T-cell (primary cell): Measurements from ENCODE around the gene TUBG2. TPM values are rescaled to one million over a fixed set of nuclear protein-coding genes. Genes with fewer than 3 reads are reported as not detected.

ENCODE experiments used
- ATAC-seq, 4 experiments: fragments of 200-7000 bp in 3 of 4; fragments of 150-1000 bp in 1 of 4; cut with Tn5 transposase; replicated peaks in 1 of 4; 1 replicate in 3 of 4; 2 replicates in 1 of 4; pipeline ENCODE4 v1.10.0; 2021; ENCODE audit warnings: moderate library complexity in 3 of 4, mild to moderate bottlenecking in 2 of 4, moderate number of reproducible peaks in 1 of 4
- CTCF ChIA-PET, 2 donors: fragments of 300-600 bp; sonication (Branson Sonifier 250); formaldehyde crosslinking; loops; one replicate each; lab custom pipeline; 2022; ENCODE audit warnings: antibody characterized with exemption in 2 of 2; lab: Charles Lee
- POLR2A ChIA-PET, 2 donors: fragments of 300-600 bp; sonication (Branson Sonifier 250); formaldehyde crosslinking; loops; one replicate each; lab custom pipeline; 2022; ENCODE audit warnings: antibody characterized with exemption in 2 of 2; lab: Charles Lee
- DNase-seq, 35 experiments: peaks; one replicate each; pipeline versions ENCODE4 v3.0.0 to v3.0.0-alpha.2; 2013 to 2023
- H3K27ac ChIP-seq: one replicate; pipeline ENCODE4 v1.5.1; 2013; ENCODE audit warnings: low read length
- H3K27me3 ChIP-seq, 2 experiments: replicated peaks in 1 of 2; 1 replicate in 1 of 2; 2 replicates in 1 of 2; pipeline versions ENCODE4 v1.6.1 to v1.7.0; 2013; ENCODE audit warnings: low read length in 1 of 2, mixed read lengths in 1 of 2; ENCODE audit not compliant: control insufficient read depth in 2 of 2, insufficient read depth in 2 of 2; ENCODE audit errors: extremely low read depth in 1 of 2
- H3K36me3 ChIP-seq, 2 donors: 1 replicate in 1 of 2; 2 replicates in 1 of 2; pipeline versions ENCODE4 v1.6.1 to v1.7.0; 2013; ENCODE audit warnings: low read length in 1 of 2; ENCODE audit not compliant: control insufficient read depth in 2 of 2, insufficient read depth in 1 of 2; ENCODE audit errors: extremely low read depth in 1 of 2
- H3K4me1 ChIP-seq, 2 experiments: 1 replicate in 1 of 2; 2 replicates in 1 of 2; pipeline versions ENCODE4 v1.6.1 to v1.7.0; 2013; ENCODE audit warnings: low read length in 2 of 2, mixed read lengths in 1 of 2; ENCODE audit not compliant: insufficient read depth in 2 of 2, control insufficient read depth in 1 of 2; ENCODE audit errors: extremely low read depth in 1 of 2
- H3K4me3 ChIP-seq, 2 donors: 1 replicate in 1 of 2; 2 replicates in 1 of 2; pipeline versions ENCODE4 v1.5.1 to v1.7.0; 2013; ENCODE audit warnings: mild to moderate bottlenecking in 2 of 2, low read length in 1 of 2, moderate library complexity in 1 of 2; ENCODE audit not compliant: control insufficient read depth in 1 of 2; ENCODE audit errors: extremely low read depth in 1 of 2
- H3K9me3 ChIP-seq: 2 replicates; pipeline ENCODE4 v1.7.0; 2013
- H3K27ac Mint-ChIP-seq, 2 donors: one replicate each; pipeline ENCODE4 v1.8.0; 2020 to 2021; ENCODE audit warnings: mild to moderate bottlenecking in 2 of 2, mixed read lengths in 2 of 2
- H3K27me3 Mint-ChIP-seq, 2 donors: one replicate each; pipeline ENCODE4 v1.8.0; 2021 to 2022; ENCODE audit warnings: mixed read lengths in 2 of 2
- H3K36me3 Mint-ChIP-seq: one replicate; pipeline ENCODE4 v1.8.0; 2021; ENCODE audit warnings: mixed read lengths
- H3K4me1 Mint-ChIP-seq, 3 donors: one replicate each; pipeline ENCODE4 v1.8.0; 2020 to 2022; ENCODE audit warnings: mixed read lengths in 3 of 3, mild to moderate bottlenecking in 1 of 3
- H3K4me3 Mint-ChIP-seq, 3 donors: one replicate each; pipeline ENCODE4 v1.8.0; 2020 to 2022; ENCODE audit warnings: mild to moderate bottlenecking in 3 of 3, mixed read lengths in 3 of 3, moderate library complexity in 3 of 3
- H3K9me3 Mint-ChIP-seq, 3 donors: one replicate each; pipeline ENCODE4 v1.8.0; 2020 to 2022; ENCODE audit warnings: mixed read lengths in 3 of 3
- WGBS: methylation state at CpG from one replicate; pipeline ENCODE4 v1.1.5; 2013; ENCODE audit warnings: missing lambda C conversion rate; ENCODE audit not compliant: insufficient coverage; 5-methylcytosine and 5-hydroxymethylcytosine counted together
- total RNA-seq, 35 experiments: library from RNA in 6 of 35; stranded (reverse) in 6 of 35; fragments of 120-200 nt in 1 of 35; gene quantifications; one replicate each; pipeline versions ENCODE4 v1.2.1 to v1.2.4 and lab custom pipeline; 2013 to 2026

TUBG2 gene
- total RNA-seq, 5 donors from 2014 or later (not counting 1 experiment from before 2014, with no cell fraction given): 13.7 to 22.3 (median 20.5) TPM

DNA sequence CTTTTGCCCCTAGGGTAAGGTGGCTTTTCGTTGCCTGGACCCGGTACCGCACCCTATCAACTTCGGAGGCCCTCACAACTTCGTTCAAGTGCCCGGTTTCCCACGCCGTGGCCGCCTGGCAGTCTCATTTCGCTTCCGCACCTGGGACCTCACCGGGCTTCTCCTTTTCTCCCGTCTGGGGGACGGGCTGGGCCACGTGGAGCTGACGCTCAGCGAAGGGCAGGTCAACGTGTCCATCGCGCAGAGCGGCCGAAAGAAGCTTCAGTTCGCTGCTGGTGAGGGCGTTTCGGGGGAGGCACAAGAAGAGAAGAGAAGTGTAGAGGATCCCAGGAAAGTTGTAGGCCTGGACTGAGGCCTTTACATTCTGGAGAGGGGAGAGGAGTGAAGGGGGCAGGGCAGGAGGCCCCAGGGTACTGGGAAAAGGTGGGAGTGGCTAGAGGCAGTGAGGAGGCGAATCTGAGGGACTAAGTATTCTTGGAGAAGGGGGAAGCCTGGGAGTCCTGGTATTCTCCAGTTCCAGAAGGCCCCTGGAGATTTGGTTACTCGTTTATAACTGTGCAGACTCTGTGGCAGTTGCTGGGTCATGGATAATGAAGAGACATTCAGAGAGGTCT lies 28.7 kb downstream of the TUBG2 start:
- H3K4me1 ChIP-seq: peaks cover 0 to 11% of the 10 kb centered on the region in 2 experiments
- peaks cover 0 to 17% of the 10 kb centered on the region in 2 experiments for H3K27me3 ChIP-seq
- Mint-ChIP-seq H3K9me3 (no peaks in the 10 kb centered on the region), H3K36me3 (no peaks in the 10 kb centered on the region), H3K27me3 (peaks cover 5 to 21% of the 10 kb centered on the region in 2 donors), H3K4me3 (no peak overlapping the region), H3K27ac (no peak overlapping the region), H3K4me1 (peaks cover 7 to 16% (median 12%) of the 10 kb centered on the region in 3 donors)
- DNase-seq (no peak), ATAC-seq (no peak)
- CTCF ChIA-PET: no interaction called here
- no peaks in the 10 kb centered on the region for H3K9me3 ChIP-seq
- WGBS: 92% methylated on average over 18 of the region's 27 CpGs
- no peak overlapping the region for H3K4me3 ChIP-seq
- no peak overlapping the region for H3K27ac ChIP-seq
- H3K36me3 ChIP-seq: no peaks in the 10 kb centered on the region
- POLR2A ChIA-PET: no interaction called here

DNA sequence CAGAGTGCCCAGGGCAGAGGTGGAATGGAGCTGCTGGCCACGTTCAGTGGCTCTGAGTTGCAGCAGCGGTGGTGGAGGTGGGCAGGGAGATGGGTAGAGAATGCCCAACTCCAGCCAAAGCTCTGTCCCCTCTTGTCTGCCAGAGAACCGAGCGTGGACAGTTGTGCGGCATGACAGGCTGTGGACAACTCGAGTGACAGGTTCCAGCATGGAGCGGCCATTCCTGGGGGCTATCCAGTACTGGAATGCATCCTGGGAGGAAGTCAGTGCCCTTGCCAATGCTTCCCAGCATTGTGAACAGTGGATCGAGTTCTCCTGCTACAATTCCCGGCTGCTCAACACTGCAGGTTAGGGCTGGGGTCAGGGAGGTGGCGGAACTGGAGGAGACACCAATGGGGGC lies 31.5 kb downstream of the TUBG2 start:
- DNase-seq: no peak
- no peaks in the 10 kb centered on the region for H3K4me1 ChIP-seq
- no peaks in the 10 kb centered on the region for H3K9me3 ChIP-seq
- WGBS: 85% methylated on average over 9 of the region's 10 CpGs
- Mint-ChIP-seq H3K27ac (no peak overlapping the region), H3K4me3 (no peak overlapping the region), H3K27me3 (peaks cover 0 to 4% of the 10 kb centered on the region in 2 donors), H3K9me3 (no peaks in the 10 kb centered on the region), H3K4me1 (peaks cover 0 to under 1% (median 0%) of the 10 kb centered on the region in 3 donors), H3K36me3 (no peaks in the 10 kb centered on the region)
- peaks cover 0 to 5% of the 10 kb centered on the region in 2 donors for H3K36me3 ChIP-seq
- no peak overlapping the region for H3K4me3 ChIP-seq
- no peak overlapping the region for H3K27ac ChIP-seq
- H3K27me3 ChIP-seq: peaks cover 0 to 3% of the 10 kb centered on the region in 2 experiments
- POLR2A ChIA-PET: no interaction called here
- CTCF ChIA-PET: interaction anchor here (0.5 to 0.7 kb wide), 2 partner anchors 41 to 1926 kb away, joined by 4 read pairs; no protein-coding TSS in a partner anchor
- no peak for ATAC-seq

DNA sequence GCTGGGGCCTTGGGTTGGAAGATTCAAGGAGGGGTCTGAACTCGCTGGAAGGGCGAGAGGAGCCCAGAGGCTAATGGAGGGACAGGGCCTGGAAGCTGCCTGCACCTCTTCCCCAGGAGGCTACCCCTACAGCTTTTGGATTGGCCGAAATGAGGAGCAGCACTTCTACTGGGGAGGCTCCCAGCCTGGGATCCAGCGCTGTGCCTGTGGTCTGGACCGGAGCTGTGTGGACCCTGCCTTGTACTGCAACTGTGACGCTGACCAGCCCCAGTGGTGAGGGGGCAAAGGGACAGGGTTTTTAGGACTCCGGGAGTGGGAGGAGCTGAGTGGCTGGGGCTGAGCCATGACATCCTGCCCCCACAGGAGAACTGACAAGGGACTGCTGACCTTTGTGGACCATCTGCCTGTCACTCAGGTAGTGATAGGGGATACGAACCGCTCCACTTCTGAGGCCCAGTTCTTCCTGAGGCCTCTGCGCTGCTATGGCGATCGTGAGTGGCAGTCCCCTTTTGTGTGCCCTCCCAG lies 32.0 kb downstream of the TUBG2 start:
- Mint-ChIP-seq H3K27ac (no peak overlapping the region), H3K36me3 (peaks cover 4% of the 10 kb centered on the region), H3K27me3 (no peaks in the 10 kb centered on the region), H3K4me3 (no peak overlapping the region), H3K9me3 (no peaks in the 10 kb centered on the region), H3K4me1 (no peaks in the 10 kb centered on the region)
- ATAC-seq (no peak), DNase-seq (no peak)
- 88% methylated on average over 7 of the region's 12 CpGs for WGBS
- Histone ChIP-seq H3K9me3 (no peaks in the 10 kb centered on the region), H3K27me3 (peaks cover 0 to 3% of the 10 kb centered on the region in 2 experiments), H3K27ac (no peak overlapping the region), H3K4me1 (no peaks in the 10 kb centered on the region), H3K4me3 (no peak overlapping the region), H3K36me3 (peaks cover 0 to 5% of the 10 kb centered on the region in 2 donors)
- POLR2A ChIA-PET: no interaction called here
- CTCF ChIA-PET: interaction anchor here in 1 of 2 donors (0.5 kb wide), 1 partner anchor 41 kb away, joined by 4 read pairs; no protein-coding TSS in a partner anchor

DNA sequence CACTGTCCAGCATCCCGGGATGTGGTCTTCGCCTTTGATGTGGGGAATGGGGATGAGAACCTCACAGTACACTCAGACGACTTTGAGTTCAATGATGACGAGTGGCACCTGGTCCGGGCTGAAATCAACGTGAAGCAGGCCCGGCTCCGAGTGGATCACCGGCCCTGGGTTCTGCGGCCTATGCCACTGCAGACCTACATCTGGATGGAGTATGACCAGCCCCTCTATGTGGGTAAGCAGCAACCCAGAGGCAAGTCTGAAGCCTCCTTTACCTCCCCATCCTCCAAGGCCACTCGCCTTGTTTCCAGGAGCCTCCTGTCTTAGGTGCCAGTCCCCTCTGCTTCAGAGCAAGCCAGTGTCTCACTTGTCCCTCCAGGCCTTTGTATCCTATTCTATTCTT lies 33.4 kb downstream of the TUBG2 start:
- Mint-ChIP-seq H3K4me3 (no peak overlapping the region), H3K27me3 (no peaks in the 10 kb centered on the region), H3K27ac (no peak overlapping the region), H3K4me1 (no peaks in the 10 kb centered on the region), H3K9me3 (no peaks in the 10 kb centered on the region), H3K36me3 (peaks cover 4% of the 10 kb centered on the region)
- CTCF ChIA-PET: no interaction called here
- no peak for DNase-seq
- H3K36me3 ChIP-seq: peaks cover 0 to 5% of the 10 kb centered on the region in 2 donors
- no peak overlapping the region for H3K27ac ChIP-seq
- H3K4me3 ChIP-seq: no peak overlapping the region
- WGBS: 92% methylated on average over 8 of the region's 11 CpGs
- H3K9me3 ChIP-seq: no peaks in the 10 kb centered on the region
- H3K27me3 ChIP-seq: peaks cover 0 to 3% of the 10 kb centered on the region in 2 experiments
- POLR2A ChIA-PET: no interaction called here
- ATAC-seq: no peak
- no peaks in the 10 kb centered on the region for H3K4me1 ChIP-seq

DNA sequence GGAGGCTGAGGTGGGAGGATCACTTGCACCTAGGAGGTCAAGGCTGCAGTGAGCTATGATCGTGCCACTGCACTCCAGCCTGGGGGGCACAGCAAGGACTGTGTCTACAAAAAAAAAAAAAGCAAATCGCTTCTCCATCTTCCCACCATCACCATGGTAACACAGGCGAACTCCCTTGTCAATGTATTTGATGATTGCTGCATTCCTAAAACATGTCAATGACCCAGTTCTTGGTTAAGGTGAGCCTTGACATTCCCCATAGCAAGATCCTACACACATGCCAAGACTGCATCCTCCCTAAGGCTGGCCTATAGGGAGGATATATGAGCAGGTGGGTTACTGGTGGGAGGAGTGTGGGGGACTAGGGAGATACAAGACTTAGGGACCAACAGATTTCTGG lies 35.4 kb downstream of the TUBG2 start:
- H3K4me1 Mint-ChIP-seq: no peaks in the 10 kb centered on the region
- H3K4me3 ChIP-seq: no peak overlapping the region
- ChIA-PET POLR2A (no interaction called here), CTCF (no interaction called here)
- WGBS: no CpG with 5 or more reads among the region's 3 CpGs
- DNase-seq: no peak
- H3K4me1 ChIP-seq: no peaks in the 10 kb centered on the region
- H3K36me3 Mint-ChIP-seq: peaks cover 13% of the 10 kb centered on the region
- peaks cover 0 to 5% of the 10 kb centered on the region in 2 donors for H3K36me3 ChIP-seq
- no peak overlapping the region for H3K27ac ChIP-seq
- no peaks in the 10 kb centered on the region for H3K9me3 Mint-ChIP-seq
- H3K27ac Mint-ChIP-seq: no peak overlapping the region
- H3K9me3 ChIP-seq: no peaks in the 10 kb centered on the region
- H3K27me3 Mint-ChIP-seq: no peaks in the 10 kb centered on the region
- no peak overlapping the region for H3K4me3 Mint-ChIP-seq
- H3K27me3 ChIP-seq: no peaks in the 10 kb centered on the region
- no peak for ATAC-seq

DNA sequence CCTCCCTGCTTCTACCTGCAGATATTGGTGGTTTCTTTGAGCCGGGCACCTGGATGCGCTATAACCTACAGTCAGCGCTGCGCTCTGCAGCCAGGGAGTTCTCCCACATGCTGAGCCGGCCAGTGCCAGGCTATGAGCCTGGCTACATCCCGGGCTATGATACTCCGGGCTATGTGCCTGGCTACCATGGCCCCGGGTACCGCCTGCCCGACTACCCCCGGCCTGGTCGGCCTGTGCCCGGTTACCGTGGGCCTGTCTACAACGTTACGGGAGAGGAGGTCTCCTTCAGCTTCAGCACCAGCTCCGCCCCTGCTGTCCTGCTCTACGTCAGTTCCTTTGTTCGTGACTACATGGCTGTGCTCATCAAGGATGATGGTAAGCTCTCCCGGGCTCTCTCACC lies 36.4 kb downstream of the TUBG2 start:
- Mint-ChIP-seq H3K4me1 (no peaks in the 10 kb centered on the region), H3K36me3 (peaks cover 14% of the 10 kb centered on the region), H3K27ac (no peak overlapping the region), H3K27me3 (no peaks in the 10 kb centered on the region), H3K4me3 (no peak overlapping the region), H3K9me3 (no peaks in the 10 kb centered on the region)
- Histone ChIP-seq H3K4me1 (no peaks in the 10 kb centered on the region), H3K9me3 (no peaks in the 10 kb centered on the region), H3K27ac (no peak overlapping the region), H3K27me3 (no peaks in the 10 kb centered on the region), H3K4me3 (no peak overlapping the region), H3K36me3 (peaks cover 4 to 9% of the 10 kb centered on the region in 2 donors)
- DNase-seq (no peak), ATAC-seq (no peak)
- ChIA-PET CTCF (no interaction called here), POLR2A (no interaction called here)
- WGBS: 99% methylated on average over 19 of the region's 20 CpGs
